Bronchial epithelial cell (primary cell): Measurements from ENCODE around the gene NHLRC4. TPM values are rescaled to one million over a fixed set of nuclear protein-coding genes. Genes with fewer than 3 reads are reported as not detected.

Experiments used
- DNase-seq: peaks from one replicate; pipeline ENCODE4 v3.0.0-alpha.2; 2010; ENCODE audit warnings: low read depth
- FAIRE-seq: peaks from 2 replicates; lab custom pipeline; 2011; peaks lifted over from hg19 to GRCh38; lab: Jason Lieb, UNC
- H3K27me3 ChIP-seq: 2 replicates; pipeline ENCODE4 v1.5.1; 2011; ENCODE audit warnings: low read length; ENCODE audit not compliant: control insufficient read depth, insufficient read depth
- H3K36me3 ChIP-seq: 2 replicates; pipeline ENCODE4 v1.5.1; 2011; ENCODE audit warnings: low read length; ENCODE audit not compliant: control insufficient read depth, insufficient read depth
- H3K4me3 ChIP-seq: 2 replicates; pipeline ENCODE4 v1.5.1; 2011; ENCODE audit warnings: mild to moderate bottlenecking, low read depth, low read length, control low read depth
- CTCF ChIP-seq: IDR thresholded peaks from 2 replicates; pipeline ENCODE4 v1.5.1; 2011; ENCODE audit warnings: mild to moderate bottlenecking, moderate library complexity, low read length, control low read depth, inconsistent platforms; ENCODE audit not compliant: insufficient read depth, severe bottlenecking
- total RNA-seq: library from RNA; depleted of rRNA; stranded (reverse); fragments of >200 nt; gene quantifications from 2 replicates; pipeline ENCODE4 v1.2.1, GENCODE V29; 2014

Gene NHLRC4
- total RNA-seq, 1 donor from 2014 or later: under 0.01 TPM

GRCh38 chr16:590815-591200 is 24.0 kb downstream of the NHLRC4 start:
- FAIRE-seq: no peak
- no peak for TF ChIP-seq CTCF
- H3K36me3 ChIP-seq: peaks cover 2% of the 10 kb centered on the region

GRCh38 chr16:591231-591630 is 24.4 kb downstream of the NHLRC4 start:
- Histone ChIP-seq H3K36me3 (peaks cover 4% of the 10 kb centered on the region), H3K27me3 (no peaks in the 10 kb centered on the region), H3K4me3 (peak overlapping the region; percentile 82)
- DNase-seq (no peak), FAIRE-seq (no peak)
- no peak for TF ChIP-seq CTCF

More at GRCh38 chr16:590815-591200, 24.0 kb downstream of the NHLRC4 start:
- no peaks in the 10 kb centered on the region for H3K27me3 ChIP-seq
- peak overlapping the region; percentile 82 for H3K4me3 ChIP-seq
- no peak for DNase-seq

- Histone ChIP-seq H3K36me3 (peaks cover 5% of the 10 kb centered on the region), H3K4me3 (peak overlapping the region; percentile 27), H3K27me3 (no peaks in the 10 kb centered on the region)
- no peak for FAIRE-seq
- no peak for DNase-seq
- TF ChIP-seq CTCF: no peak
Observed at GRCh38 chr16:591892-592517, 25.2 kb downstream of the NHLRC4 start.

- Histone ChIP-seq H3K36me3 (peaks cover 5% of the 10 kb centered on the region), H3K27me3 (no peaks in the 10 kb centered on the region), H3K4me3 (peak overlapping the region; percentile 27)
- peak; percentile 90 for TF ChIP-seq CTCF
- DNase-seq (peak; percentile 95), FAIRE-seq (no peak)
Observed at GRCh38 chr16:592518-593306, 25.9 kb downstream of the NHLRC4 start.

- peak; percentile 75 for FAIRE-seq
- no peak for TF ChIP-seq CTCF
- H3K27me3 ChIP-seq: no peaks in the 10 kb centered on the region
- H3K36me3 ChIP-seq: peaks cover 5% of the 10 kb centered on the region
- no peak overlapping the region for H3K4me3 ChIP-seq
- peak; percentile 90 for DNase-seq
Observed at GRCh38 chr16:593406-593805, 26.6 kb downstream of the NHLRC4 start.
